ENCODE results near the gene TP53AIP1. TPM values are rescaled to one million over a fixed set of nuclear protein-coding genes. Genes with fewer than 3 reads are reported as not detected.
A peak's percentile ranks its signal among the peaks of the same experiment; 100 is the strongest.

Gene TP53AIP1
- total and polyA plus RNA-seq, 10 of the 15 experiments (the other 5 are each of a cell fraction or from before 2014, with no cell fraction given) = 0.01 TPM; not detected in 9

DNA sequence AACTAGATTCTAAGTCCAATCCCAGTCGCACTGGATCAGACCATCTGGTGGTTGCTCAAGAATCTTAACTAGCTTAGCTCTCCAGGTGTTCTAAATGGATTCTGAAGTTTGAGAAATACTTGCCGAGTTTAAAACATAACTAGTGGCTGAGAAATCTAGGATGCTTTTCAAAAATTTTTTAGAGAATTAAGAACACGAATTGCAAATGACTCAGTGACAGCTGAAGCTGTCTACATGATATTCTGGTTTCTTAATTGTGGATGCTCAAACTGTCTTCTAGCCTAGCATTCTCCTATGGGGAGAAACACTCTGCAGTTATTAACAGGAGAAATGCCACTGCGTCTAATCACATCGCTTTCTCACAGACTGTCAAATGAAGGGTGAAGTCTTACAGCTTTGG is 20.2 kb upstream of the TP53AIP1 start:
- no TSS peak for BruUV-seq (replicated peaks)
- Histone ChIP-seq H3K27ac (ENCODE audit: control insufficient read depth, insufficient read depth) (no peak overlapping the region), H3K79me2 (ENCODE audit: control insufficient read depth, insufficient read depth, low read length) (no peaks in the 10 kb centered on the region), H3K4me3 (no peak overlapping the region), H2AFZ (ENCODE audit: control insufficient read depth, low read depth, low read length) (no peak overlapping the region; the same call in 1 of the 2 replicates), H3K9ac (ENCODE audit: control insufficient read depth, insufficient read depth, low read length) (no peak overlapping the region), H4K20me1 (ENCODE audit: control insufficient read depth, insufficient read depth) (no peaks in the 10 kb centered on the region), H3K4me1 (ENCODE audit: control insufficient read depth, insufficient read depth, low read length) (peaks cover 15% of the 10 kb centered on the region), H3K36me3 (ENCODE audit: control insufficient read depth in 2 of 2, insufficient read depth in 2 of 2, low read length in 1 of 2) (no peaks in the 10 kb centered on the region), H3K9me3 (replicated peaks; ENCODE audit: control insufficient read depth, insufficient read depth, low read length) (no peaks in the 10 kb centered on the region), H3K4me2 (ENCODE audit: control insufficient read depth, insufficient read depth) (no peak overlapping the region), H3K27me3 (replicated peaks in 1 of 2; ENCODE audit: control insufficient read depth in 2 of 2, insufficient read depth in 2 of 2, low read length in 1 of 2) (0 out of 4 replicates have a peak, but pooled peaks cover 0 to 6% of the 10 kb centered on the region in 2 experiments)
- ChIA-PET POLR2A (interaction anchor here (0.6 kb wide), 1 partner anchor 145 kb away, joined by 5 read pairs; no protein-coding TSS in a partner anchor), CTCF (interaction anchor here (1.3 to 20.8 kb wide), 3 partner anchors 11 to 75 kb away, joined by 3 to 480 read pairs (median 6); partner anchors contain the start of gene KCNJ5), RAD21 (ENCODE audit: unreplicated experiment) (interaction anchor here (1.4 kb wide), 1 partner anchor 77 kb away, joined by 3 read pairs; no protein-coding TSS in a partner anchor), SMC1A (ENCODE audit: uncharacterized antibody, unreplicated experiment) (interaction anchor here (2.5 kb wide), 1 partner anchor 77 kb away, joined by 8 read pairs; no protein-coding TSS in a partner anchor)
- ATAC-seq (no peak), FAIRE-seq (peak; percentile 68), DNase-seq (ENCODE audit: low read depth, low spot score) (no peak)
- intact Hi-C loops (cut with micrococcal nuclease; ENCODE audit: unreplicated experiment) = no loop called here
- in situ Hi-C loops (cut with MboI) = no loop called here
- TF ChIP-seq SUPT20H (IDR thresholded peaks at IDR 0.05; ENCODE audit: borderline replicate concordance, control insufficient read depth, low read depth, low read length) = no peak
- TF ChIP-seq, protein P1, sequence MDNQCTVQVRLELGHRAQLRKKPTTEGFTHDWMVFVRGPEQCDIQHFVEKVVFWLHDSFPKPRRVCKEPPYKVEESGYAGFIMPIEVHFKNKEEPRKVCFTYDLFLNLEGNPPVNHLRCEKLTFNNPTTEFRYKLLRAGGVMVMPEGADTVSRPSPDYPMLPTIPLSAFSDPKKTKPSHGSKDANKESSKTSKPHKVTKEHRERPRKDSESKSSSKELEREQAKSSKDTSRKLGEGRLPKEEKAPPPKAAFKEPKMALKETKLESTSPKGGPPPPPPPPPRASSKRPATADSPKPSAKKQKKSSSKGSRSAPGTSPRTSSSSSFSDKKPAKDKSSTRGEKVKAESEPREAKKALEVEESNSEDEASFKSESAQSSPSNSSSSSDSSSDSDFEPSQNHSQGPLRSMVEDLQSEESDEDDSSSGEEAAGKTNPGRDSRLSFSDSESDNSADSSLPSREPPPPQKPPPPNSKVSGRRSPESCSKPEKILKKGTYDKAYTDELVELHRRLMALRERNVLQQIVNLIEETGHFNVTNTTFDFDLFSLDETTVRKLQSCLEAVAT (IDR thresholded peaks at IDR 0.05) = no peak
- TF ChIP-seq CHD4 (IDR thresholded peaks at IDR 0.05) = no peak
- TF ChIP-seq PAX8 (IDR thresholded peaks at IDR 0.05) = no peak
- TF ChIP-seq SRF (IDR thresholded peaks at IDR 0.05; ENCODE audit: low read depth in 2 of 2, low read length in 2 of 2) = no peak
- WGBS (ENCODE audit: insufficient coverage, insufficient replicate concordance, low lambda C conversion rate, missing lambda C conversion rate) = 75% methylated on average over 5 of the region's 5 CpGs

Data from GM12878 (cell line).